HL-60 (cell line): ENCODE measurements around the gene TXNDC17.

Source experiments
- CTCF ChIP-seq: IDR thresholded peaks from one replicate; pipeline ENCODE4 v1.5.1; 2011; ENCODE audit warnings: low read length, control low read depth, inconsistent platforms; ENCODE audit not compliant: insufficient read depth
- POLR2AphosphoS5 ChIP-seq: IDR thresholded peaks from 2 replicates; pipeline ENCODE4 v1.6.1; 2012; ENCODE audit warnings: low read depth

- TF ChIP-seq CTCF, result no peak
- no peak for TF ChIP-seq POLR2AphosphoS5
Observed at GRCh38 chr17:6683081-6683684, 42.3 kb downstream of the TXNDC17 start.
